Endothelial cell of umbilical vein (primary cell): Measurements from ENCODE around the gene ITM2C. TPM values are rescaled to one million over a fixed set of nuclear protein-coding genes. Genes with fewer than 3 reads are reported as not detected.

Source experiments
- BruUV-seq: library from RNA; stranded (reverse); fragments of 400-500 nt; replicated peaks from 2 replicates; lab custom pipeline; 2021; lab: Mats Ljungman, UMichigan
- CTCF ChIA-PET: fragments of 300-600, 350-600 bp; sonication (Branson Sonifier 250); formaldehyde crosslinking; loops from one replicate; lab custom pipeline; 2021; ENCODE audit warnings: antibody characterized with exemption, inconsistent platforms; lab: Charles Lee
- POLR2A ChIA-PET: fragments of 300-600, 350-600 bp; sonication (Branson Sonifier 250); formaldehyde crosslinking; loops from one replicate; lab custom pipeline; 2021; ENCODE audit warnings: antibody characterized with exemption, inconsistent platforms; lab: Charles Lee
- DNase-seq: peaks from one replicate; pipeline ENCODE4 v3.0.0-alpha.2; 2011; ENCODE audit warnings: low read depth, low spot score
- FAIRE-seq: peaks from 2 replicates; lab custom pipeline; 2011; peaks lifted over from hg19 to GRCh38; lab: Jason Lieb, UNC
- H2AFZ ChIP-seq: 2 replicates; pipeline ENCODE4 v1.6.0; 2012; ENCODE audit warnings: low read depth, low read length, control low read depth, inconsistent platforms
- H3K27ac ChIP-seq: 2 replicates; pipeline ENCODE4 v1.5.1; 2011; ENCODE audit warnings: low read depth, mild to moderate bottlenecking, control low read depth, low read length, moderate library complexity; ENCODE audit not compliant: insufficient read depth
- H3K27me3 ChIP-seq, 2 experiments: 2 replicates each; pipeline versions ENCODE4 v1.6.0 to v1.6.1; 2011; ENCODE audit warnings: low read length in 2 of 2, mixed read lengths in 1 of 2; ENCODE audit not compliant: control insufficient read depth in 2 of 2, insufficient read depth in 2 of 2
- H3K36me3 ChIP-seq, 2 experiments: 2 replicates in 1 of 2; 3 replicates in 1 of 2; pipeline ENCODE4 v1.5.1; 2011; ENCODE audit warnings: low read length in 2 of 2, mild to moderate bottlenecking in 1 of 2, moderate library complexity in 1 of 2; ENCODE audit not compliant: control insufficient read depth in 2 of 2, insufficient read depth in 2 of 2; ENCODE audit errors: extremely low read depth in 1 of 2
- H3K4me1 ChIP-seq: 3 replicates; pipeline ENCODE4 v1.5.1; 2011; ENCODE audit warnings: mild to moderate bottlenecking, low read length; ENCODE audit not compliant: control insufficient read depth, insufficient read depth; ENCODE audit errors: extremely low read depth
- H3K4me2 ChIP-seq: 2 replicates; pipeline ENCODE4 v1.6.1; 2011; ENCODE audit warnings: low read length, control low read depth, mixed read lengths; ENCODE audit not compliant: insufficient read depth
- H3K4me3 ChIP-seq, 3 experiments: fragments of 200-600 bp in 1 of 3; sonication (generic), shearing (Covaris generic) in 1 of 3; replicated peaks in 1 of 3; 2 replicates each; pipeline ENCODE4 v1.5.1; 2011 to 2016; ENCODE audit warnings: control low read depth in 3 of 3, low read length in 3 of 3, mild to moderate bottlenecking in 2 of 3, inconsistent platforms in 1 of 3, low read depth in 1 of 3, moderate library complexity in 1 of 3; ENCODE audit not compliant: insufficient read depth in 1 of 3
- H3K79me2 ChIP-seq: 2 replicates; pipeline ENCODE4 v1.6.0; 2012; ENCODE audit warnings: low read length, inconsistent platforms; ENCODE audit not compliant: control insufficient read depth, insufficient read depth
- H3K9ac ChIP-seq: replicated peaks from 2 replicates; pipeline ENCODE3; 2011; ENCODE audit warnings: low read length, control low read depth; ENCODE audit not compliant: insufficient read depth; ENCODE audit errors: extremely low read depth
- H3K9me1 ChIP-seq: replicated peaks from 3 replicates; pipeline ENCODE4 v1.6.0; 2011; ENCODE audit warnings: mild to moderate bottlenecking, low read length; ENCODE audit not compliant: control insufficient read depth, insufficient read depth; ENCODE audit errors: extremely low read depth
- H3K9me3 ChIP-seq: replicated peaks from 2 replicates; pipeline ENCODE4 v1.5.1; 2012; ENCODE audit warnings: low read length, inconsistent platforms; ENCODE audit not compliant: control insufficient read depth, insufficient read depth
- H4K20me1 ChIP-seq: replicated peaks from 2 replicates; pipeline ENCODE3; 2011; ENCODE audit warnings: mild to moderate bottlenecking, low read length; ENCODE audit not compliant: control insufficient read depth, insufficient read depth; ENCODE audit errors: extremely low read depth
- GATA2 ChIP-seq: IDR thresholded peaks from 2 replicates; pipeline ENCODE4 v1.7.0; 2011; ENCODE audit warnings: low read depth, mild to moderate bottlenecking, moderate library complexity, mixed read lengths, low read length; ENCODE audit not compliant: insufficient read length, insufficient read depth
- JUN ChIP-seq: IDR thresholded peaks from 2 replicates; pipeline ENCODE4 v1.6.1; 2011; ENCODE audit warnings: borderline replicate concordance, low read depth; ENCODE audit not compliant: insufficient read length, insufficient read depth
- POLR2A ChIP-seq: IDR thresholded peaks from 2 replicates; pipeline ENCODE4 v1.6.1; 2012; ENCODE audit warnings: low read depth, mild to moderate bottlenecking, control low read depth, low read length
- dilution Hi-C: fragments of 300-500 bp; cut with MboI; formaldehyde crosslinking; loops from one replicate; pipeline ENCODE4 v1.15.0; 2019; ENCODE audit warnings: low sequenced_read_pairs; ENCODE audit not compliant: extremely low pct_ligation_motif_present
- intact Hi-C: fragments of 100-400 bp; cut with micrococcal nuclease; formaldehyde crosslinking; loops from one replicate; pipeline ENCODE4 v1.10.0; 2022
- polyA plus RNA-seq, 4 experiments: library from polyadenylated mRNA; depleted of rRNA in 3 of 4; stranded (reverse) in 3 of 4; unstranded in 1 of 4; fragments of >200 nt; gene quantifications; 2 replicates each; pipeline versions ENCODE4 v1.2.1 to v1.2.3, GENCODE V29; 2011 to 2012; ENCODE audit warnings: missing spikeins in 1 of 4
- total RNA-seq: library from RNA; stranded (reverse); gene quantifications from 2 replicates; pipeline ENCODE4 v1.2.3, GENCODE V29; 2021

ITM2C gene
- total and polyA plus RNA-seq, 2 donors (not counting 3 experiments of a cell fraction or from before 2014, with no cell fraction given) = 12.0 to 12.1 TPM

GRCh38 chr2:230866756-230867523, 2.2 kb downstream of the ITM2C start:
- H3K4me1 ChIP-seq = peaks cover 4% of the 10 kb centered on the region
- H3K9ac ChIP-seq = no peak overlapping the region
- TF ChIP-seq POLR2A = no peak
- POLR2A ChIA-PET = no interaction called here
- FAIRE-seq = no peak
- H3K36me3 ChIP-seq = no peaks in the 10 kb centered on the region
- dilution Hi-C loops = no loop called here
- H3K9me3 ChIP-seq = no peaks in the 10 kb centered on the region
- H3K4me3 ChIP-seq = no peak overlapping the region
- DNase-seq = peak; percentile 13
- no peak overlapping the region for H3K27ac ChIP-seq
- peaks cover 20 to 29% of the 10 kb centered on the region in 2 experiments for H3K27me3 ChIP-seq
- H3K4me2 ChIP-seq = no peak overlapping the region
- CTCF ChIA-PET = interaction anchor here (0.7 to 1.3 kb wide), 4 partner anchors 14 to 120 kb away, joined by 3 read pairs; no protein-coding TSS in a partner anchor
- H2AFZ ChIP-seq = no peak overlapping the region
- no peaks in the 10 kb centered on the region for H3K9me1 ChIP-seq
- no TSS peak for BruUV-seq
- no peaks in the 10 kb centered on the region for H4K20me1 ChIP-seq
- intact Hi-C loops = no loop called here
- no peaks in the 10 kb centered on the region for H3K79me2 ChIP-seq

GRCh38 chr2:230868161-230868946, 3.6 kb downstream of the ITM2C start:
- no peak overlapping the region for H3K27ac ChIP-seq
- ChIA-PET POLR2A (no interaction called here), CTCF (no interaction called here)
- TF ChIP-seq GATA2 (no peak), JUN (no peak)
- intact Hi-C loops (no loop called here), dilution Hi-C loops (no loop called here)
- DNase-seq (no peak), FAIRE-seq (no peak)
- no peak overlapping the region for H3K9ac ChIP-seq
- peaks cover 17 to 20% of the 10 kb centered on the region in 2 experiments for H3K27me3 ChIP-seq
- no peak overlapping the region for H3K4me2 ChIP-seq
- BruUV-seq = no TSS peak
- no peaks in the 10 kb centered on the region for H4K20me1 ChIP-seq
- no peaks in the 10 kb centered on the region for H3K79me2 ChIP-seq
- no peaks in the 10 kb centered on the region for H3K36me3 ChIP-seq
- H3K4me1 ChIP-seq = peaks cover 4% of the 10 kb centered on the region
- no peak overlapping the region for H3K4me3 ChIP-seq
- H3K9me1 ChIP-seq = no peaks in the 10 kb centered on the region
- H2AFZ ChIP-seq = no peak overlapping the region
- no peaks in the 10 kb centered on the region for H3K9me3 ChIP-seq
